RWPE2 (cell line): Measurements from ENCODE around the gene SLC18A3.

Experiments used
- ATAC-seq: fragments of 200-7000 bp; cut with Tn5 transposase; 3 replicates; pipeline ENCODE4 v1.9.1; 2021; ENCODE audit warnings: low read depth
- DNase-seq: peaks from one replicate; pipeline ENCODE4 v3.0.0-alpha.2; 2020; ENCODE audit warnings: low spot score
- H3K27ac ChIP-seq: fragments of 450-650 bp; 2 replicates; pipeline ENCODE4 v1.5.1; 2017; ENCODE audit warnings: mild to moderate bottlenecking; ENCODE audit not compliant: poor library complexity, severe bottlenecking
- H3K27me3 ChIP-seq: fragments of 250-450 bp; sonication (Bioruptor Pico); 2 replicates; pipeline ENCODE4 v1.5.1; 2021; ENCODE audit warnings: mild to moderate bottlenecking, moderate library complexity; ENCODE audit not compliant: insufficient read depth, poor library complexity, severe bottlenecking
- H3K36me3 ChIP-seq: fragments of 250-450 bp; sonication (Bioruptor Pico); 2 replicates; pipeline ENCODE4 v1.5.1; 2020; ENCODE audit warnings: low read depth, mild to moderate bottlenecking, moderate library complexity
- H3K4me1 ChIP-seq: fragments of 250-450 bp; sonication (Bioruptor Pico); 2 replicates; pipeline ENCODE4 v1.5.1; 2021; ENCODE audit warnings: mild to moderate bottlenecking, moderate library complexity; ENCODE audit not compliant: insufficient read depth, poor library complexity, severe bottlenecking
- H3K4me3 ChIP-seq: fragments of 250-450 bp; sonication (Bioruptor Pico); 2 replicates; pipeline ENCODE4 v1.5.1; 2021; ENCODE audit warnings: mild to moderate bottlenecking, moderate library complexity; ENCODE audit not compliant: severe bottlenecking
- H3K9me3 ChIP-seq: fragments of 250-450 bp; sonication (Bioruptor Pico); 2 replicates; pipeline ENCODE4 v1.5.1; 2021; ENCODE audit warnings: mild to moderate bottlenecking, moderate library complexity; ENCODE audit not compliant: severe bottlenecking
- TF ChIP-seq, protein P1 (sequence below): fragments of 450-650 bp; IDR thresholded peaks from one replicate; pipeline ENCODE4 v1.5.1; 2017; ENCODE audit warnings: mild to moderate bottlenecking, moderate library complexity; ENCODE audit not compliant: poor library complexity, severe bottlenecking

The SLC18A3 gene

GRCh38 chr10:49654036-49654693, 44.1 kb downstream of the SLC18A3 start:
- Histone ChIP-seq H3K4me1 (no peaks in the 10 kb centered on the region), H3K36me3 (no peaks in the 10 kb centered on the region), H3K27ac (no peak overlapping the region), H3K9me3 (no peaks in the 10 kb centered on the region), H3K4me3 (no peak overlapping the region), H3K27me3 (no peaks in the 10 kb centered on the region)
- DNase-seq: no peak
- no peak for ATAC-seq
- TF ChIP-seq, protein P1, sequence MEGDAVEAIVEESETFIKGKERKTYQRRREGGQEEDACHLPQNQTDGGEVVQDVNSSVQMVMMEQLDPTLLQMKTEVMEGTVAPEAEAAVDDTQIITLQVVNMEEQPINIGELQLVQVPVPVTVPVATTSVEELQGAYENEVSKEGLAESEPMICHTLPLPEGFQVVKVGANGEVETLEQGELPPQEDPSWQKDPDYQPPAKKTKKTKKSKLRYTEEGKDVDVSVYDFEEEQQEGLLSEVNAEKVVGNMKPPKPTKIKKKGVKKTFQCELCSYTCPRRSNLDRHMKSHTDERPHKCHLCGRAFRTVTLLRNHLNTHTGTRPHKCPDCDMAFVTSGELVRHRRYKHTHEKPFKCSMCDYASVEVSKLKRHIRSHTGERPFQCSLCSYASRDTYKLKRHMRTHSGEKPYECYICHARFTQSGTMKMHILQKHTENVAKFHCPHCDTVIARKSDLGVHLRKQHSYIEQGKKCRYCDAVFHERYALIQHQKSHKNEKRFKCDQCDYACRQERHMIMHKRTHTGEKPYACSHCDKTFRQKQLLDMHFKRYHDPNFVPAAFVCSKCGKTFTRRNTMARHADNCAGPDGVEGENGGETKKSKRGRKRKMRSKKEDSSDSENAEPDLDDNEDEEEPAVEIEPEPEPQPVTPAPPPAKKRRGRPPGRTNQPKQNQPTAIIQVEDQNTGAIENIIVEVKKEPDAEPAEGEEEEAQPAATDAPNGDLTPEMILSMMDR: no peak

- Histone ChIP-seq H3K27ac (no peak overlapping the region), H3K36me3 (no peaks in the 10 kb centered on the region), H3K27me3 (no peaks in the 10 kb centered on the region), H3K9me3 (no peaks in the 10 kb centered on the region), H3K4me1 (no peaks in the 10 kb centered on the region), H3K4me3 (no peak overlapping the region)
- DNase-seq: no peak
- ATAC-seq: no peak
- TF ChIP-seq, protein P1: no peak
These were observed 45.0 kb downstream of the SLC18A3 start for GRCh38 chr10:49655099-49655498.

DNA sequence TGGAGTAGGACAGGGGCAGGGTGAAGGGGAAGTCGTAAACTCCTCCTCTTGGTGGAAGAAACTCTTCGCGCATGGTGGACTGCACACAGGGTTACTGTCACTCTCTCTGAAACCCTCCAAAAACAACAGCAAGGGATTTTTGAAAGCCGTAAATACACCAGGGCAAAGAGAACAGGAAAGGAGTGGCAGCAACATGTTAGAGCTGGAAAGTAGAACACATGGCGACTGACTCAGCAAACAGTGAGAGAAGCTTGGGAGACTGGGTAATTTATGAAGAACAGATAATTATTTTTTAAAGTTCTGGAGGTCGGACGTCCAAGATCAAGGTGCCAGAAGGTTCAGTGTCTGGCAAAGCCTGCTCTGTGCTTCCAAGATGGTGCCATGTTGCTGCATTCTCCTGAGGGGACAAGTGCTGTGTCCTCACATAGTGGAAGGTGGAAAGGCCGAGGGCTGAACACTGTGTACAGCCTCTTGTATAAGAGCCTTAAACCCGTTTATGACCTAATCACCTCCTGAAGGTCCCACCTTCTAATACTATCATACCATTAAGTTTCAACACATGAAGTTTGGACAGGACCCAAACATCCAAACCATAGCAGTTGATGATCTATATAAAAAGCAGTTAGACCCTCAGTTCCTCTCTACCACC, 46.9 kb downstream of the SLC18A3 start:
- H3K4me3 ChIP-seq: no peak overlapping the region
- no peaks in the 10 kb centered on the region for H3K9me3 ChIP-seq
- H3K27me3 ChIP-seq: no peaks in the 10 kb centered on the region
- H3K27ac ChIP-seq: no peak overlapping the region
- no peaks in the 10 kb centered on the region for H3K4me1 ChIP-seq
- ATAC-seq (no peak), DNase-seq (no peak)
- TF ChIP-seq, protein P1: no peak
- H3K36me3 ChIP-seq: no peaks in the 10 kb centered on the region

DNA sequence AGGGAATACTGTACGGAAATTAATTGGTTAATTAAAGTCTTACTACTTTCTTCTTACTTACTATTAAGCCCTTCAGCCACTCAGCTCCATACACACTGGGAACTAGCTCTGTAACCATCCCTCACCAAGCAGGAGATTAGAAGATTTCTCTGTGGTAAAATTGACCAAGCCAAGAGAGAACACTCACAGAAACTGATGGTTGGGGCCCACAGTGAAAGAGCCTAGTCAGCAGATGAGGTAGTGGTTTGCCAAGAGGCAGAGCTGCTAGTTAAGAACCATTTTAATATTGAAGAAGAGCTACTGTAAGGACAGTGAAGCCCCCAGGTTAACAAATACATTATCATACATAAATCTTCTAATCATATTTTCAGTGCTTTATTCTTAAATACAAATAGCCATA, 47.5 kb downstream of the SLC18A3 start:
- DNase-seq (no peak), ATAC-seq (no peak)
- Histone ChIP-seq H3K36me3 (no peaks in the 10 kb centered on the region), H3K27ac (no peak overlapping the region), H3K4me1 (no peaks in the 10 kb centered on the region), H3K9me3 (no peaks in the 10 kb centered on the region), H3K4me3 (no peak overlapping the region), H3K27me3 (no peaks in the 10 kb centered on the region)
- TF ChIP-seq, protein P1: no peak

DNA sequence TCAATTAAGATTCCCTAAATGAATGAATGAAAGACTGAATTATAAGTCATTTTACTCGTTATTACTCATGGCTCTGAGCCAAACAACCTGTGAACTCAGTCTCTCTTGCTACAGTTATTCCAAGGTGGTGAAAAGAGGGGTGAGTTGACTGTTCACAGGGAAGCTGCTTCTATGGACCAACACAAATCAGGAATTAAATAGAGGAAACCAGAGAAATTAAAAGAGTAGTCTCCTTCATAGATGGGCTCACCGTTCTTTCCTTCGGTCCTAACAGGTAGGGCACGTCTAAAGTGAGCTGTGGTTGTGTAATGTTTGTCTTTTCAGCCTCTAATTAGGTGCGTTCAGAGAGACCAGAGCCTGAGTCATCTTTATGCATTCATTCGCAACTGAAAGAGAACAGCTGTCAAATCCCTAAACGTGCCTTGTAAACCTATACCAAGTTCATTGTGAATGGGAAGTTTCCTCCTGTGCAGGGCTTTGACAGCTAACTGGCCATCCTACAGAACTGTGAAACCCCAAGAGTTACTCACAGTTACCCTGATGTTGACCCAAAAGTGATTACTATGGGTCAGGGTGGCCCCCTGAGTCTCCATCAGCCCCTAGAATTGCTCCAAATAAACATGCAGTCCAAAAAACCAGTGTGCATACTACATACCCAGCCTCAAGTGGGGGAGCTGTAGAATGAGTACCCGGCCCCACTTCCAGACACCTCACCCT, 51.2 kb downstream of the SLC18A3 start:
- no peaks in the 10 kb centered on the region for H3K9me3 ChIP-seq
- H3K27ac ChIP-seq: no peak overlapping the region
- TF ChIP-seq, protein P1: no peak
- DNase-seq (no peak), ATAC-seq (peak; percentile 68)
- no peak overlapping the region for H3K4me3 ChIP-seq
- no peaks in the 10 kb centered on the region for H3K36me3 ChIP-seq
- no peaks in the 10 kb centered on the region for H3K27me3 ChIP-seq
- H3K4me1 ChIP-seq: no peaks in the 10 kb centered on the region
